IPS DF 4.7 (cell line): ENCODE results near the gene SLC36A1.

Experiments used
- DNase-seq: peaks from one replicate; pipeline ENCODE4 v3.0.0-alpha.2; 2013; ENCODE audit warnings: low spot score; ENCODE audit errors: extremely low read depth

Gene SLC36A1

DNA sequence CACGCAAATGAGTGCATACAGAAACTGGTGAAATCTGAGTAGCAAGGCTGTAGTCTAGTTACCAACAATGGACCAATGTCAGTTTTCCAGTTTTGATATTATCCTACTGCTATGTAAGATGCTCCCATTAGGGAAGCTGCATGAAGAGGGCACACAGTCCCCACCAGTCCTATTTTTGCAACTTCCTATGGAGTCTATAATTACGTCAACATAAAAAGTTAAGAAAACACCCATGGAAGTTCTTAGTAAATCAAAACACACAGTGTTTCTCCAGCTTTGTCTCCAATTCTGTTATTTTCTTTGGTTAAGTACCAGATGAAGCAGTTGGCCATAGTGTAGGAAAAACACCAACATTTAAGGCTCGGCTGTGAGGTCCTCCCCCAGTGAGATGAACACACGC, 85.0 kb downstream of the SLC36A1 start:
- no peak for DNase-seq

DNA sequence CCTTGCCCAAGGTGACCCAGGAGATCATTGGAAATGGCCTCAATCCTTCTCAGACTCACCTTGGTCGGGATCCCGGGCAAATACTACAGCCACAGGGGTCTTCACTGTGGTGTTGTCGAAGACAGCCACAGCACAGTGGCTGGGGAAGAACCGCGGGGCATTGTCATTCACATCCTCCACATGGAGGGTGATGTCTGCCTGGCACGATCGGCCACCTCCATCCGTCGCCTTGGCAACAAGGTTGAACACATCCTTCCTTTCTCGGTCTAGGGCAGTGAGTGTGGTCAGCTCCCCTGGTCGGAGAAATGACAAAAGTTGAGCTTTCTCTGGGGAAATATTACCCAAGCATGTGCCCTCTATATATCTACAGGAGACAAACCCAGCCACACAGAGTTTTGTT, 86.9 kb downstream of the SLC36A1 start:
- DNase-seq, result no peak

DNA sequence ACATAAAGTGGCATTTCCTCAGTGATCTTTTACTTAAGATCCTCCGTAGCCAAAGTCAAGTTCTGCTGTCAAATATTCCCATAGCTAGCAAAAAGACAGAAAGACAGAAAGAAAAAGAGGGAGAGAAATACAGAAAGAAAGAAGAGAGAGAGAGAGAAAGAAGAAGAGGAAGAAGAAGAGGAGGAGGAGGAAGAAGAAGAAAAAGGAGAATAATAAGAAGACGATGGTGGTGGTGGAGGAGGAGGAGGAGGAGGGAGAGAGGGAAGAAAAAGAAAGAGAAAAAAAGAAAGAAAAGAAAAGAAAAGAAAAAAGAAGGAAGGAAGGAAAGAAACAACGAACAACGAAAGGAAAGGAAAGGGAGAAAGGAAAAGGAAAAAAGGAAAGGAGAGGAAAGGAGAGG, 89.6 kb downstream of the SLC36A1 start:
- no peak for DNase-seq

DNA sequence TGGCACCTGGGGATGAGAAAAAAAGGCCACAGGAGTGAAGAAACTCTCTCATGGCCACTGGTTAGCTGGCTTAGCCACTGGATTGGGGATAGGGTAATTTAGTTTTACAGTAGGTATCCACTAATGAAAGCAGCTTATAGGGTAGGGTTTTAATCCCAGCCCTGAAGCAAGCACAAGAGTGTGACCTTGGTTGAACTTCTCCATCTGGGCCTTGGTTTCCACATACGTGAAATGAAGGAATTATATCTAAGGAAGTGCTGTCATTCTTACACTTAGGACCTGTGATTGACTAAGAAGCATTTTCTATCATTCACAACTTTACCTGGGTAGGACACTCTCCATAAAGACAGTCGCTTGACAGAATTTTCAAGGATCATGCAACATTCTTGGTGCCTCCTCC, 94.2 kb downstream of the SLC36A1 start:
- no peak for DNase-seq
